ENCODE data around the gene SLC24A3.

The SLC24A3 gene

DNA sequence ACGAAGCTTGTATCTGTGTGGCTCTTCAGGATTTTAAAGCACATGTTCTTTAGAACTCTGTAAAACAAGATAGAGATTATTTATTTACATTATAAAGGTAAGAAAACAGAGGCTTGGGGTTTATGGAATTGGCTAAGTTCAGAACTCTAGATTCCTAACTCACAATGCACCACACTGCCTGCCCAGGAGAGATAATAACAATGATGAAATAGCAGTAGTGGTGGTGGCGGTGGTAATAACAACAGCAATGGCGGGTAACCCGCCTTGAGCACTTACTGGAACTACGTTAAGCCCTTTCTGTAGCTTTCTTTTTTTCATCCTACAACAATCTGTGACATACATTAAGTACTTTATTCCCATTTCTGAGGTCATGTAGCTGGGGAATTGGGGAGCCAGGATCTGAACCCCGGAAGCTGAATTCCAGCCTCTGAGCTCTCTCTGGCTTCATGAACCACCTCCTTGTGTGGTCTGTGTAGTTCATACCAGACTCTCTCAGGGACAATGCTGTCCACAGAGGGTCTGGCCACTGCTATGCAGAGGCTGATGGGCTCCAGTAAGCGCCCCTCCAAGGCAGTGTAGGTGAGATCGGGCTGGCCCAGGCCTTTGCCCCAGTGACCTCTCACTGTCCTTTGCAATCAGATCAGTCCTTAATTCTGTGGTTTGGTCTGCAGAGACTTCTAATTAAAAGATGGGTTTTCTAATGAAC is 260.9 kb downstream of the SLC24A3 start:
- TF ChIP-seq TARDBP (IDR thresholded peaks at IDR 0.05) (no peak), SP1 (IDR thresholded peaks at IDR 0.05) (no peak), SUZ12 (IDR thresholded peaks at IDR 0.05) (no peak)

DNA sequence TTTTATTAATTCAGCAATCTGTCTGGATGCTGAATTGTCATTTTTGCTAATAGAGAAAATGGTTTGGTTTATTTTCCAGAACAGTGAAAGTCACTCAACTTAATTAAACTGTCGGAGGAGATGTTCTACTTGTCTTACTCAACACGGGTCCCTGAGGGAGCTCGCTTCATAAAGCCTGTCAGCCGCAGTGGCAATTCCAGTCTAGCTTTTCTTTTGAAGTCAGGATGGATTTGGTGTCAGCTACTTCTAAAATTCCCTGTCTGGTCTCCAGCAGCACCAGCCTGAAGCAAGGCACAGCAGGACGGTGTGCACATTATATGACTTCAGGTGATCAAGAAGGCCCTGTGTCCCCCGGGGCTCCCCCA is 261.5 kb downstream of the SLC24A3 start:
- no peak for TF ChIP-seq TARDBP (IDR thresholded peaks at IDR 0.05)
- TF ChIP-seq SP1 (IDR thresholded peaks at IDR 0.05) = no peak
- TF ChIP-seq ARNT (IDR thresholded peaks at IDR 0.05) = no peak
- no peak for TF ChIP-seq FOXK2 (IDR thresholded peaks at IDR 0.05)
- no peak for TF ChIP-seq BHLHE40 (IDR thresholded peaks at IDR 0.05; ENCODE audit: borderline replicate concordance)
- no peak for TF ChIP-seq L3MBTL2 (conservative IDR thresholded peaks at IDR 0.05)
- TF ChIP-seq ZNF384 (IDR thresholded peaks at IDR 0.05) = no peak
- no peak for TF ChIP-seq ELF4 (IDR thresholded peaks at IDR 0.05)
- TF ChIP-seq LEF1 (IDR thresholded peaks at IDR 0.05; ENCODE audit: borderline replicate concordance) = no peak
- ChIA-PET CTCF (no interaction called here), POLR2A (no interaction called here)
- DNase-seq (ENCODE audit: extremely low spot score) = no peak

More for the DNA sequence above, 260.9 kb downstream of the SLC24A3 start:
- POLR2A ChIA-PET = no interaction called here
- CTCF ChIA-PET = no interaction called here
- no peak for DNase-seq (ENCODE audit: extremely low spot score)

DNA sequence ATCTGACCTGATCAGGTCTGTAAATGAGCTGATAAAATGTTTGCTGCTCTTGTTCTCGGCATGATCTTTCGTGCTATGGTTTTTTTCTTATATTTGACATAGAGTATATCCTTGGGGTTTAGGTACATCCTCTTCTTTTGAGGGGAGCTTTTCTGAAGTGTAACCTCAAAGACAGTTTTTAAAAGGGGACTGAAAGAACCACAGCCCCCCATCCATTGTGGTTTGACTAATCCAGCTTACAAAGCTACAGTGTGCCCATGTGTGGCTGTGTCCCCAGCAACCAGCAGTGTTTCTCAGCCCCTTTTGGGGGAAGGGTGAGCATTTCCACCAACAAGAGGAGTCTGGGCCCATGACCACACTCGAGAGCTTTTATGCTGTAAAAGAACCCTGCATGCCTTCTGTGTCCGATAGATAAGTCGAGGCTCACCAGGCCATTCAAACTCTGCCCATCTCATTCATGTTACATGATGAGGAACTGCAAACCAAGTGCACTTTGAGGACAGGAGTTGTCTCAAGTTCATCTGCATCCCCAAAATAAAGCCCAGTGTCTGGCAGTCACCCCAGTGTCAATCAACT is 266.0 kb downstream of the SLC24A3 start:
- ChIA-PET POLR2A (no interaction called here), CTCF (no interaction called here)
- no peak for DNase-seq (ENCODE audit: extremely low spot score)
- TF ChIP-seq CTBP1 (IDR thresholded peaks at IDR 0.05; ENCODE audit: borderline replicate concordance) (no peak), FOXK2 (IDR thresholded peaks at IDR 0.05) (no peak), SUZ12 (IDR thresholded peaks at IDR 0.05) (no peak), BHLHE40 (IDR thresholded peaks at IDR 0.05; ENCODE audit: borderline replicate concordance) (no peak), ELF4 (IDR thresholded peaks at IDR 0.05) (no peak), ZNF384 (IDR thresholded peaks at IDR 0.05) (no peak), TARDBP (IDR thresholded peaks at IDR 0.05) (no peak), NFRKB (IDR thresholded peaks at IDR 0.05) (no peak), FOXA1 (IDR thresholded peaks at IDR 0.05) (no peak), L3MBTL2 (conservative IDR thresholded peaks at IDR 0.05) (no peak), FOXM1 (IDR thresholded peaks at IDR 0.05; ENCODE audit: borderline replicate concordance) (no peak), SP1 (IDR thresholded peaks at IDR 0.05) (no peak), HDGF (IDR thresholded peaks at IDR 0.05; ENCODE audit: borderline replicate concordance) (no peak), ARNT (IDR thresholded peaks at IDR 0.05) (no peak), LEF1 (IDR thresholded peaks at IDR 0.05; ENCODE audit: borderline replicate concordance) (no peak)
- TF ChIP-seq, protein P1, sequence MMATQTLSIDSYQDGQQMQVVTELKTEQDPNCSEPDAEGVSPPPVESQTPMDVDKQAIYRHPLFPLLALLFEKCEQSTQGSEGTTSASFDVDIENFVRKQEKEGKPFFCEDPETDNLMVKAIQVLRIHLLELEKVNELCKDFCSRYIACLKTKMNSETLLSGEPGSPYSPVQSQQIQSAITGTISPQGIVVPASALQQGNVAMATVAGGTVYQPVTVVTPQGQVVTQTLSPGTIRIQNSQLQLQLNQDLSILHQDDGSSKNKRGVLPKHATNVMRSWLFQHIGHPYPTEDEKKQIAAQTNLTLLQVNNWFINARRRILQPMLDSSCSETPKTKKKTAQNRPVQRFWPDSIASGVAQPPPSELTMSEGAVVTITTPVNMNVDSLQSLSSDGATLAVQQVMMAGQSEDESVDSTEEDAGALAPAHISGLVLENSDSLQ (IDR thresholded peaks at IDR 0.05) = no peak

DNA sequence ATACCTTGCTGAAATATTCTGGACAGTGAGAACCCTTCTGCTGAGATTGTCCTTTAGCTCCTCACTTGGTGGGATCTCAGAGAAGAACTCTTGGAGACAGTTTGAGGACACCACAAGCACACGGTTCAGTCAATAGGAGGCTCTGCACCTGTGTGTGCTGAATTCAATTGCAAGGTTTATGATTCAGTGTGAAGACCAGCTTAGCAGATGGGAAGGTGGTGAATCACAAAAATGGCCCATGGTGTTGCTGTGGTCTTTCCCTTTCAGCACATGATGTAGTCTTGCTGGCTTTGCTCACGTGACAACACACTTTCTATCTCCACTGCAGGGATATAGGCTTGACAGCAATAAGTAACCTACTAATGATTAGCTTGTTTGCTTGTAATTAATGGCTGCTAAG is 270.3 kb downstream of the SLC24A3 start:
- CTCF ChIA-PET = no interaction called here

DNA sequence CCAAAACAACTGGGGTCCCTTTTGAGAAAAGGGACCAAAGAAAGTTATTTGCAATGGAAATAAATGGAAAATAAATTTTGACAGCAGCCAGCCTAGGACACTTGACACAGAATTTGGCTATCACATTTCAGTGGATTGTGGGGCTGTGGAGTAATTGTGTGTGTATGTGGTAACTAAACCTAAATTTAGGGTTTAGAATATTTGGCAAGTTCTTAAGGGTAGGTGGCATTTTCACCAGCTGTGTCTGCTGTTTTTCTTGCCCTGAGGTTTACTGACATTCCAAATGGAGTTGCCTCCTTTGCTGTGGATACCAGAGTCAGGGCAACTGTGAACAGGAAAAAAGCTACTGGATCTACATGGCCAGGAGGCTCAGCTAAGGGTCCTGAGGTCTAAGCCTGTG is 270.9 kb downstream of the SLC24A3 start:
- TF ChIP-seq FOXA1 (IDR thresholded peaks at IDR 0.05) (no peak), BHLHE40 (IDR thresholded peaks at IDR 0.05; ENCODE audit: borderline replicate concordance) (no peak), LEF1 (IDR thresholded peaks at IDR 0.05; ENCODE audit: borderline replicate concordance) (no peak), TARDBP (IDR thresholded peaks at IDR 0.05) (no peak), ELF4 (IDR thresholded peaks at IDR 0.05) (no peak), NFRKB (IDR thresholded peaks at IDR 0.05) (no peak), SUZ12 (IDR thresholded peaks at IDR 0.05) (no peak), ARNT (IDR thresholded peaks at IDR 0.05) (no peak), CTBP1 (IDR thresholded peaks at IDR 0.05; ENCODE audit: borderline replicate concordance) (no peak), L3MBTL2 (conservative IDR thresholded peaks at IDR 0.05) (no peak), HDGF (IDR thresholded peaks at IDR 0.05; ENCODE audit: borderline replicate concordance) (no peak), FOXK2 (IDR thresholded peaks at IDR 0.05) (no peak), ZNF384 (IDR thresholded peaks at IDR 0.05) (no peak), FOXM1 (IDR thresholded peaks at IDR 0.05; ENCODE audit: borderline replicate concordance) (no peak), SP1 (IDR thresholded peaks at IDR 0.05) (no peak)
- TF ChIP-seq, protein P1 (IDR thresholded peaks at IDR 0.05) = no peak
- ChIA-PET POLR2A (no interaction called here), CTCF (no interaction called here)
- no peak for DNase-seq (ENCODE audit: extremely low spot score)

More for the DNA sequence above, 270.3 kb downstream of the SLC24A3 start:
- no peak for DNase-seq (ENCODE audit: extremely low spot score)
- POLR2A ChIA-PET = no interaction called here
- TF ChIP-seq TARDBP (IDR thresholded peaks at IDR 0.05) (no peak), BHLHE40 (IDR thresholded peaks at IDR 0.05; ENCODE audit: borderline replicate concordance) (no peak), ZNF384 (IDR thresholded peaks at IDR 0.05) (no peak), FOXM1 (IDR thresholded peaks at IDR 0.05; ENCODE audit: borderline replicate concordance) (no peak), L3MBTL2 (conservative IDR thresholded peaks at IDR 0.05) (no peak), ELF4 (IDR thresholded peaks at IDR 0.05) (no peak), HDGF (IDR thresholded peaks at IDR 0.05; ENCODE audit: borderline replicate concordance) (no peak), LEF1 (IDR thresholded peaks at IDR 0.05; ENCODE audit: borderline replicate concordance) (no peak)

DNA sequence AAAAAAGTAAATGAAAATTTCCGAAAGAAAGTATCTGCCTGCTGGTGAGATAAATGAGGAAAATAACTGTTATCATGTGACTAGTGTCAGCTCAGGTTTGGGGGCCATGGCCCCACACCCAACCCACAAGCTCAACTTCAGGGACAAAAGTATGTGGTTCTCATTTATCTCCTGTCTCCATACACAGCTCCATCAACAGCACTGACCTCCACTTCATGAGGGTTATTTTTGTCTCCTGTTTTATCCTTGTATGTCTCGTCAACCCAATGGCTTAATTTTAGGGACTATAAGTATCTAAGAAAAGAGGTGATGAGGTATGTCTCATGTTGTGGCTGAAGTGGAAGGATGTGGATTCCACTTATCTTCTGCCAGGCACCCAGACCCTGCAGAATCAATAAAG is 274.0 kb downstream of the SLC24A3 start:
- TF ChIP-seq HDGF (IDR thresholded peaks at IDR 0.05; ENCODE audit: borderline replicate concordance) (no peak), NFRKB (IDR thresholded peaks at IDR 0.05) (no peak), FOXM1 (IDR thresholded peaks at IDR 0.05; ENCODE audit: borderline replicate concordance) (no peak), L3MBTL2 (conservative IDR thresholded peaks at IDR 0.05) (no peak), FOXK2 (IDR thresholded peaks at IDR 0.05) (no peak), SUZ12 (IDR thresholded peaks at IDR 0.05) (no peak), TARDBP (IDR thresholded peaks at IDR 0.05) (no peak), ARNT (IDR thresholded peaks at IDR 0.05) (no peak), CTBP1 (IDR thresholded peaks at IDR 0.05; ENCODE audit: borderline replicate concordance) (no peak), FOXA1 (IDR thresholded peaks at IDR 0.05) (no peak), LEF1 (IDR thresholded peaks at IDR 0.05; ENCODE audit: borderline replicate concordance) (no peak), ELF4 (IDR thresholded peaks at IDR 0.05) (no peak), BHLHE40 (IDR thresholded peaks at IDR 0.05; ENCODE audit: borderline replicate concordance) (no peak), ZNF384 (IDR thresholded peaks at IDR 0.05) (no peak), SP1 (IDR thresholded peaks at IDR 0.05) (no peak)
- TF ChIP-seq, protein P1 (IDR thresholded peaks at IDR 0.05) = no peak
- CTCF ChIA-PET = no interaction called here
- no peak for DNase-seq (ENCODE audit: extremely low spot score)
- POLR2A ChIA-PET = no interaction called here
